SK-N-SH treated with all-trans-retinoic acid at 6 μM for 48 hours (cell line): Measurements from ENCODE around the gene ZMIZ1.

ENCODE experiments used
- ATAC-seq: fragments of 200-7000 bp; cut with Tn5 transposase; 3 replicates; pipeline ENCODE4 v1.9.1; 2020; ENCODE audit warnings: mild to moderate bottlenecking, moderate library complexity
- ARNTL ChIP-seq: fragments of 450-650 bp; formaldehyde crosslinking; IDR thresholded peaks from 2 replicates; pipeline ENCODE4 v1.5.0; 2020; ENCODE audit warnings: low read depth, mild to moderate bottlenecking, moderate library complexity, borderline replicate concordance
- BACH2 ChIP-seq: fragments of 250-450 bp; sonication (Bioruptor Pico); IDR thresholded peaks from 2 replicates; pipeline ENCODE4 v1.9.0; 2021; ENCODE audit warnings: mild to moderate bottlenecking, borderline replicate concordance
- CSRNP3 ChIP-seq: fragments of 250-450 bp; sonication (Bioruptor Pico); IDR thresholded peaks from 2 replicates; pipeline ENCODE4 v1.5.1; 2021; ENCODE audit warnings: mild to moderate bottlenecking, moderate library complexity
- ESRRG ChIP-seq: fragments of 250-450 bp; sonication (Bioruptor Pico); IDR thresholded peaks from 2 replicates; pipeline ENCODE4 v1.6.1; 2021; ENCODE audit warnings: mild to moderate bottlenecking
- GLIS3 ChIP-seq: fragments of 250-450 bp; sonication (Bioruptor Pico); IDR thresholded peaks from 2 replicates; pipeline ENCODE4 v1.5.0; 2020; ENCODE audit warnings: mild to moderate bottlenecking, moderate library complexity
- ISL1 ChIP-seq: fragments of 250-450 bp; sonication (Bioruptor Pico); IDR thresholded peaks from 2 replicates; pipeline ENCODE4 v2.1.2; 2022; ENCODE audit warnings: mild to moderate bottlenecking, moderate library complexity
- PATZ1 ChIP-seq: fragments of 250-450 bp; sonication (Bioruptor Pico); IDR thresholded peaks from 2 replicates; pipeline ENCODE4 v1.8.0; 2020; ENCODE audit warnings: mild to moderate bottlenecking, moderate library complexity, borderline replicate concordance
- POU6F1 ChIP-seq: fragments of 250-450 bp; sonication (Bioruptor Pico); IDR thresholded peaks from 2 replicates; pipeline ENCODE4 v1.8.0; 2021; ENCODE audit warnings: low read depth, mild to moderate bottlenecking, moderate library complexity, borderline replicate concordance
- PPARA ChIP-seq: fragments of 250-450 bp; sonication (Bioruptor Pico); IDR thresholded peaks from 2 replicates; pipeline ENCODE4 v1.5.0; 2020; ENCODE audit warnings: mild to moderate bottlenecking, borderline replicate concordance
- RARB ChIP-seq: fragments of 250-450 bp; sonication (Bioruptor Pico); IDR thresholded peaks from 2 replicates; pipeline ENCODE4 v1.8.0; 2021; ENCODE audit warnings: mild to moderate bottlenecking, moderate library complexity
- SNAI2 ChIP-seq: fragments of 250-450 bp; sonication (Bioruptor Pico); IDR thresholded peaks from 2 replicates; pipeline ENCODE4 v1.5.0; 2020; ENCODE audit warnings: mild to moderate bottlenecking, moderate library complexity
- TCF4 ChIP-seq: fragments of 250-450 bp; sonication (Bioruptor Pico); IDR thresholded peaks from 2 replicates; pipeline ENCODE4 v1.8.0; 2021; ENCODE audit warnings: mild to moderate bottlenecking, moderate library complexity, borderline replicate concordance
- TOX ChIP-seq: fragments of 250-450 bp; sonication (Bioruptor Pico); IDR thresholded peaks from 2 replicates; pipeline ENCODE4 v1.8.0; 2021; ENCODE audit warnings: mild to moderate bottlenecking, moderate library complexity, borderline replicate concordance
- TSHZ2 ChIP-seq: fragments of 250-450 bp; sonication (Bioruptor Pico); IDR thresholded peaks from 2 replicates; pipeline ENCODE4 v1.5.0; 2020; ENCODE audit warnings: mild to moderate bottlenecking, moderate library complexity
- ZC3H10 ChIP-seq: fragments of 250-450 bp; sonication (Bioruptor Pico); IDR thresholded peaks from 2 replicates; pipeline ENCODE4 v1.5.1; 2021; ENCODE audit warnings: mild to moderate bottlenecking, moderate library complexity
- ZFP3 ChIP-seq: fragments of 250-450 bp; sonication (Bioruptor Pico); IDR thresholded peaks from 2 replicates; pipeline ENCODE4 v1.5.0; 2020; ENCODE audit warnings: mild to moderate bottlenecking, moderate library complexity
- ZFP30 ChIP-seq: fragments of 450-650 bp; formaldehyde crosslinking; IDR thresholded peaks from 2 replicates; pipeline ENCODE4 v1.5.0; 2022; ENCODE audit warnings: mild to moderate bottlenecking, moderate library complexity
- ZNF565 ChIP-seq: fragments of 450-650 bp; formaldehyde crosslinking; conservative IDR thresholded peaks from 2 replicates; pipeline ENCODE4 v1.5.0; 2020; ENCODE audit warnings: low read depth, mild to moderate bottlenecking, moderate library complexity
- ZNF70 ChIP-seq: fragments of 450-650 bp; formaldehyde crosslinking; IDR thresholded peaks from 2 replicates; pipeline ENCODE4 v1.5.0; 2020; ENCODE audit warnings: mild to moderate bottlenecking, moderate library complexity
- ZNF8 ChIP-seq: fragments of 450-650 bp; formaldehyde crosslinking; IDR thresholded peaks from 2 replicates; pipeline ENCODE4 v1.5.0; 2020; ENCODE audit warnings: mild to moderate bottlenecking, moderate library complexity

ZMIZ1 gene

GRCh38 chr10:79196470-79197461, 128.0 kb downstream of the ZMIZ1 start:
- ATAC-seq = peak; percentile 58
- TF ChIP-seq ZNF565 (CRISPR knock-in tag) (no peak), ZC3H10 (CRISPR knock-in tag) (no peak), CSRNP3 (CRISPR knock-in tag) (no peak), TSHZ2 (CRISPR knock-in tag) (no peak), ZNF8 (CRISPR knock-in tag) (no peak), ISL1 (no peak), ESRRG (no peak), GLIS3 (no peak), RARB (CRISPR knock-in tag) (no peak)

- TF ChIP-seq GLIS3 = no peak
- TF ChIP-seq PATZ1 (CRISPR knock-in tag) = no peak
- no peak for TF ChIP-seq ISL1
- ATAC-seq = no peak
Observed at GRCh38 chr10:79197558-79197957, 128.8 kb downstream of the ZMIZ1 start.

- TF ChIP-seq BACH2 = no peak
- no peak for TF ChIP-seq ZC3H10 (CRISPR knock-in tag)
- TF ChIP-seq TOX = no peak
- no peak for TF ChIP-seq RARB (CRISPR knock-in tag)
- no peak for TF ChIP-seq TCF4 (CRISPR knock-in tag)
- no peak for TF ChIP-seq POU6F1 (CRISPR knock-in tag)
- TF ChIP-seq ZFP30 (CRISPR knock-in tag) = no peak
- no peak for TF ChIP-seq ISL1
- no peak for TF ChIP-seq ARNTL (CRISPR knock-in tag)
- no peak for TF ChIP-seq ZNF70 (CRISPR knock-in tag)
- TF ChIP-seq PATZ1 (CRISPR knock-in tag) = no peak
- TF ChIP-seq PPARA (CRISPR knock-in tag) = no peak
- no peak for TF ChIP-seq CSRNP3 (CRISPR knock-in tag)
- no peak for TF ChIP-seq ZFP3 (CRISPR knock-in tag)
- TF ChIP-seq SNAI2 = no peak
- TF ChIP-seq ESRRG = no peak
- no peak for ATAC-seq
Observed at GRCh38 chr10:79200346-79200745, 131.6 kb downstream of the ZMIZ1 start.
